Ishikawa (cell line): ENCODE measurements around the gene PPP2R1A.

Experiments
- EGR1 ChIP-seq: IDR thresholded peaks from 2 replicates; pipeline ENCODE4 v1.6.1; 2012
- EP300 ChIP-seq: IDR thresholded peaks from 2 replicates; pipeline ENCODE4 v1.6.1; 2012; ENCODE audit warnings: borderline replicate concordance
- RAD21 ChIP-seq: IDR thresholded peaks from 2 replicates; pipeline ENCODE4 v1.6.1; 2012; ENCODE audit warnings: low read depth
- TAF1 ChIP-seq: IDR thresholded peaks from 2 replicates; pipeline ENCODE4 v1.6.1; 2012; ENCODE audit warnings: low read depth, mild to moderate bottlenecking
- TCF12 ChIP-seq: IDR thresholded peaks from 2 replicates; pipeline ENCODE4 v1.6.1; 2012; ENCODE audit warnings: low read depth
- USF1 ChIP-seq: IDR thresholded peaks from 2 replicates; pipeline ENCODE4 v1.6.1; 2012

- TF ChIP-seq USF1 (no peak), EP300 (no peak), EGR1 (no peak), TCF12 (no peak), RAD21 (no peak), TAF1 (no peak)
These were observed 6.6 kb downstream of the PPP2R1A start for GRCh38 chr19:52196256-52196967.
